A673 (cell line): ENCODE measurements around the gene SEC23B. TPM values are rescaled to one million over a fixed set of nuclear protein-coding genes. Genes with fewer than 3 reads are reported as not detected.

Experiments used
- BruUV-seq: library from RNA; stranded (reverse); fragments of 400-500 nt; replicated peaks from 2 replicates; lab custom pipeline; 2021; lab: Mats Ljungman, UMichigan
- CTCF ChIA-PET: fragments of 300-600 bp; sonication (Branson Sonifier 250); formaldehyde crosslinking; loops from one replicate; lab custom pipeline; 2022; ENCODE audit warnings: antibody characterized with exemption; lab: Charles Lee
- POLR2A ChIA-PET: fragments of 300-600 bp; sonication (Branson Sonifier 250); formaldehyde crosslinking; loops from one replicate; lab custom pipeline; 2022; ENCODE audit warnings: antibody characterized with exemption; ENCODE audit not compliant: low non-redundant PET; lab: Charles Lee
- DNase-seq: peaks from one replicate; pipeline ENCODE4 v3.0.0-alpha.2; 2015; ENCODE audit warnings: low spot score
- H3K27ac ChIP-seq: fragments of 200-600 bp; sonication (generic); 2 replicates; pipeline ENCODE4 v1.5.1; 2016; ENCODE audit warnings: mixed run types, low read depth, mild to moderate bottlenecking, mixed read lengths, antibody characterized with exemption, low read length; ENCODE audit not compliant: poor library complexity, severe bottlenecking
- H3K27me3 ChIP-seq: fragments of 200-600 bp; sonication (generic); replicated peaks from 2 replicates; pipeline ENCODE4 v1.6.1; 2017; ENCODE audit warnings: mixed run types, low read depth, mild to moderate bottlenecking, mixed read lengths, antibody characterized with exemption, low read length; ENCODE audit not compliant: insufficient read depth, poor library complexity
- H3K36me3 ChIP-seq: fragments of 200-600 bp; sonication (generic); 2 replicates; pipeline ENCODE4 v1.6.1; 2016; ENCODE audit warnings: mixed run types, mild to moderate bottlenecking, mixed read lengths, antibody characterized with exemption, low read length; ENCODE audit not compliant: insufficient read depth, poor library complexity, severe bottlenecking
- H3K4me1 ChIP-seq: fragments of 200-600 bp; sonication (generic); 2 replicates; pipeline ENCODE4 v1.6.1; 2017; ENCODE audit warnings: mixed run types, mild to moderate bottlenecking, mixed read lengths, antibody characterized with exemption, low read length; ENCODE audit not compliant: insufficient read depth, poor library complexity, severe bottlenecking
- H3K4me3 ChIP-seq: fragments of 200-600 bp; sonication (generic); 2 replicates; pipeline ENCODE4 v1.5.1; 2016; ENCODE audit warnings: low read depth, mixed run types, mild to moderate bottlenecking, mixed read lengths, low read length; ENCODE audit not compliant: poor library complexity, severe bottlenecking
- H3K9me3 ChIP-seq: fragments of 200-600 bp; sonication (generic); 2 replicates; pipeline ENCODE4 v1.6.1; 2016; ENCODE audit warnings: mixed run types, low read depth, mild to moderate bottlenecking, mixed read lengths, antibody characterized with exemption, low read length; ENCODE audit not compliant: poor library complexity, severe bottlenecking
- EZH2 ChIP-seq: fragments of 200-600 bp; sonication (generic); IDR thresholded peaks from 2 replicates; pipeline ENCODE4 v1.6.1; 2017; ENCODE audit warnings: borderline replicate concordance, low read depth, mild to moderate bottlenecking, mixed read lengths, antibody characterized with exemption, low read length; ENCODE audit not compliant: poor library complexity, severe bottlenecking
- intact Hi-C: fragments of 100-400 bp; cut with micrococcal nuclease; formaldehyde crosslinking; loops from one replicate; pipeline ENCODE4 v1.10.0; 2022; ENCODE audit not compliant: unreplicated experiment
- total RNA-seq: library from RNA; stranded (reverse); gene quantifications from 2 replicates; pipeline ENCODE4 v1.2.3, GENCODE V29; 2021
- TF ChIP-seq, protein P1 (sequence below): fragments of 300-800, 200-600 bp; sonication (generic); conservative IDR thresholded peaks from 2 replicates; pipeline ENCODE4 v1.5.1; 2017; ENCODE audit warnings: low read depth, mild to moderate bottlenecking, antibody characterized with exemption, low read length, moderate library complexity, mixed read lengths

Gene SEC23B
- total RNA-seq, 1 experiment from 2014 or later = 55.9 TPM

DNA sequence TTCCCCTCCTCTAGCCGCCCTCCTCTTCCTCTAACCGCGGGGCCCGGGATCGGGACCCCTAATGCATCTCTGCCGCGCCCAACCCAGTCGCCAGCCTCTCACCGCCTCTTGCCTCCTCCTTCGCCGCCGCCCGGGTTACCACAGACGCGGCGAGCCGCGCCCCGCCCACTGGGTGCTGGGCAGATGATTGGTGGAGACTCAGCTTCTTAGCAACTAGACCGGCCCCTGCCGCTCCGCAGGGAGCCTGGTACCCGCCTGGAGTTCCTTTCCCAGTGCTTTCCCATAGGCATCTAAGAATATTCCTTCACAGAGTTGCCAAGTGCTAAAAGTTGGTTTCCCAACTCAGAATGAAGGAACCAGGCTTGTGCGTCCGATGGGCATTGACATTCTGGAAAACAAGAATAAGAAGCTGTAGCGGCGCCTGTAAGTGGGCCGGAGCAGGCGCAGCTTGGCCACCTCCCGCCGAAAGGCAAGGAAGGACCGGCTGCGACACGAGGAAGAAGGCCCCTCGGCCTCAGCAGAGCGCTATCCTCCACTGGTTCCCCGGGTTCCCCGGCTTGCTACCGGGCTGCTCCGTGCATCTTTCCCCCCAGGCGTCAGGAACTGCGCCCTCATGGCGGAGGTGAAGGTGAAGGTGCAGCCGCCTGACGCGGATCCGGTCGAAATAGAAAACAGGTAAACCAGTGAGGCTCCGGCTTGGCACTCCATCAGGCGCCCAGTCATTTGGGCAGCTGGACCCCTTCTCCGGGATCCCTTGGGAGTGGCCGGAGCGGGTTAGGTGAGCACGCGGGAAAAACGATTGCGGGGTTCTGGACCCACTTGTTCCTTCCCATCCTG is 40.6 kb upstream of the SEC23B start, which contains the start of the genes DZANK1 and POLR3F:
TSS of gene DZANK1 (minus strand) at position 137 of the 837 bp plus-strand sequence. CDS start 1,672 bp downstream, outside the sequence.
TSS of gene POLR3F (plus strand) at position 497 of the 837 bp plus-strand sequence. CDS start at position 614, 117 bp downstream.
- Histone ChIP-seq H3K27me3 (no peaks in the 10 kb centered on the region), H3K4me1 (peaks cover 7% of the 10 kb centered on the region), H3K9me3 (no peaks in the 10 kb centered on the region), H3K27ac (peak within 1 kb of the TSS; percentile 96), H3K4me3 (peak within 1 kb of the TSS; percentile 94), H3K36me3 (peaks cover 3% of the 10 kb centered on the region)
- POLR2A ChIA-PET = interaction anchor here (0.6 kb wide), 1 partner anchor 1199 kb away, joined by 3 read pairs; no protein-coding TSS in a partner anchor
- TF ChIP-seq, protein P1, sequence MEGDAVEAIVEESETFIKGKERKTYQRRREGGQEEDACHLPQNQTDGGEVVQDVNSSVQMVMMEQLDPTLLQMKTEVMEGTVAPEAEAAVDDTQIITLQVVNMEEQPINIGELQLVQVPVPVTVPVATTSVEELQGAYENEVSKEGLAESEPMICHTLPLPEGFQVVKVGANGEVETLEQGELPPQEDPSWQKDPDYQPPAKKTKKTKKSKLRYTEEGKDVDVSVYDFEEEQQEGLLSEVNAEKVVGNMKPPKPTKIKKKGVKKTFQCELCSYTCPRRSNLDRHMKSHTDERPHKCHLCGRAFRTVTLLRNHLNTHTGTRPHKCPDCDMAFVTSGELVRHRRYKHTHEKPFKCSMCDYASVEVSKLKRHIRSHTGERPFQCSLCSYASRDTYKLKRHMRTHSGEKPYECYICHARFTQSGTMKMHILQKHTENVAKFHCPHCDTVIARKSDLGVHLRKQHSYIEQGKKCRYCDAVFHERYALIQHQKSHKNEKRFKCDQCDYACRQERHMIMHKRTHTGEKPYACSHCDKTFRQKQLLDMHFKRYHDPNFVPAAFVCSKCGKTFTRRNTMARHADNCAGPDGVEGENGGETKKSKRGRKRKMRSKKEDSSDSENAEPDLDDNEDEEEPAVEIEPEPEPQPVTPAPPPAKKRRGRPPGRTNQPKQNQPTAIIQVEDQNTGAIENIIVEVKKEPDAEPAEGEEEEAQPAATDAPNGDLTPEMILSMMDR = no peak
- TF ChIP-seq EZH2 = no peak
- CTCF ChIA-PET = interaction anchor here (0.5 to 1.0 kb wide), 2 partner anchors 81 to 790 kb away, joined by 3 read pairs; no protein-coding TSS in a partner anchor
- intact Hi-C loops = no loop called here
- no TSS peak for BruUV-seq
- peak; percentile 99 for DNase-seq

DNA sequence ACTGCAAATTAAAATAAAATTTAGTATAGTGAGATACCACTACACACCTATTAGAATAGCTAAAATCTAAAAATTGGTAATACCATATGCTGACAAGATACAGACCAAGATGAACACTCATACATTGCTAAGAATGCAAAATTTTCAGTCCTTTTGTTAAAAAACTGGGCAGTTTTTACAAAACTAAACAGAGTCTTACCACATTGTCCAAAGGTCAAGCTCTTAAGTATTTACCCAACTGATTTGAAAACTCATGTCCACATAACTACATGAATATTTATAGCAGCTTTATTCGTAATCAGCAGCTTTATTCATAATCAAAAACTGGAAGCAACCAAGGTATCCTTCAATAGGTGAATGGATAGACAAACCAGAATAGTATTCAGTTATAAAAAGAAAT is 30.5 kb upstream of the SEC23B start:
- no TSS peak for BruUV-seq
- ChIA-PET POLR2A (no interaction called here), CTCF (no interaction called here)
- TF ChIP-seq EZH2 = no peak
- TF ChIP-seq, protein P1 = no peak
- Histone ChIP-seq H3K27ac (no peak overlapping the region), H3K9me3 (no peaks in the 10 kb centered on the region), H3K36me3 (peaks cover 47% of the 10 kb centered on the region), H3K4me3 (no peak overlapping the region), H3K27me3 (no peaks in the 10 kb centered on the region), H3K4me1 (no peaks in the 10 kb centered on the region)
- intact Hi-C loops = no loop called here
- DNase-seq = no peak

DNA sequence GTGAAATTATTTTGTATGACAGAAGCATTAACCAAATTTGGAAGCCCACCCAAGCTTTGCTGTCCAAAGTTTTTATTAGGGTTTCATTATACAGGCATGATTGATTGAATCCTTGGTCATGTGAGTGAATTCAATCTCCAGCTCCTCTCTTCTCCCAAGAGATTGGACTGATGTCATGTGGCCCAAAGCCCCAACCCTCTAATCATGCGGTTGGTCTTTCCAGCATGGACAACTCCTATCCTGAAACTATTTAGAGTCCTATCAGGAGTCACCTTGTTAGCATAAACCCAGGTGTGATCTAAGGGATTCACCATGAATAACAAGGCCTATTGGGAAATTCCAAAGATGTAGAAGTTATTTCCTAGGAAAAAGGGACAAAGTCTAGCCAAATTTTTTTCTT is 29.9 kb upstream of the SEC23B start:
- Histone ChIP-seq H3K27ac (no peak overlapping the region), H3K9me3 (no peaks in the 10 kb centered on the region), H3K36me3 (peaks cover 52% of the 10 kb centered on the region), H3K4me3 (no peak overlapping the region), H3K4me1 (no peaks in the 10 kb centered on the region), H3K27me3 (no peaks in the 10 kb centered on the region)
- DNase-seq = no peak
- no TSS peak for BruUV-seq
- POLR2A ChIA-PET = interaction anchor here (0.5 kb wide), 1 partner anchor 31 kb away, joined by 5 read pairs; no protein-coding TSS in a partner anchor
- intact Hi-C loops = no loop called here
- no peak for TF ChIP-seq EZH2
- TF ChIP-seq, protein P1 = no peak
- CTCF ChIA-PET = no interaction called here
